ELR (cell line): ENCODE results near the gene KIZ.

Experiments used
- DNase-seq: peaks from one replicate; pipeline ENCODE4 v3.0.0-alpha.2; 2015; ENCODE audit warnings: low read depth

KIZ gene

DNA sequence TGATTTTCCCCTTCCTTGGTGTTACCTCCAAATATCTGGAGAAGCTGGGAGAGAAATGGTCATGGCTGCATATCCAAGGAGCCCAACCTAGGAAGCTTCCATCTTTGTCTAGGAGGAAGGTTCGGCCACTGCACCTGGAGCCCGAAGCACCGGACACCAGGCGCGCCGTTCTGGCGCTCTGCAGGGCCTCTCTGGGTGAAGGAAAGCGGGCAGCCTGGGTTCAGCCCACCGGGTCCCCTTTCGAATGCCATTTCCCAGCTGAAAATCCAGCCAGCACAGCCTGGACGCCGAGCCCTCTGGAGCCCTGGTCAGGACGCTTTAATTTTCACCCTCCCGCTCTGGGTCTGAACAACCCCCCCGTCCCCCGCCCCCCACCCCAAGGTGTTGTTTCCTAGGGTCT, 21.0 kb upstream of the KIZ start:
- no peak for DNase-seq

DNA sequence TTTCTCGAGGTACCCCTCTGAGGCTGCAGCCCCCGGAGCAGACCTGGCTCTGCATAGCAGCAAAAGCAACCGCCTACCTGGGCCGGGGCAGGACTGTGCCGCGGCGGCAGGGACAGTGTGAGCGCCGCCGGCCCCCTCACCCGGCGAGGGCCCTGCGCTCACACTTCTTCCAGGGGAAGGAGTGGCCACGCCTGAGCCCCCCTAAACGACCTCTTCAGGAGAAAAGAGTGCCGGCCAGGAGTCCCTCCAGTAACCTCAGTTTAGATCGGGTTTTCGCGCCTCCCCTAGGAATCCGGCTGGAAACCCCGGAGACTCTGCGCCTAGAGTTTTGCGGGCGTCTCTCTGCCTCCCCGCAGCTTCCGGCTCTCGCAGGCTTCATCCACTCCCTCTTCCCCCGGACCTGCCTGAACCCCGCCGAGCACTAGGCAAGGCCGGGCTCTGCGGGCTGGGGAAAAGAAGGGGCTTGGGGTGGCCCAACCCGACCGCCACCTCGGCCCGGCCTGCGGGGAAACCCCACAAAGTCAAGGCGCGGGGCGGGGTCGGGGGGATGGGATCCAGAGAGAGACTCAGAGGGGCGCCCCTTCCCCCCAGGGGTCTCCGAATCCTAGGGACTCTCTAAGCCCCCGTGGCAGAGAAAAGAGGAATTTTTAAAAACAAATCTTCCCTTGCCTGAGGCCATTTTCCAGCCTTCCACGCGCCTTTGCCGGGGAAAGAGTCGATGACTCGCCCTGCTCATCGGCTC, 20.3 kb upstream of the KIZ start:
- DNase-seq: peak; percentile 26

DNA sequence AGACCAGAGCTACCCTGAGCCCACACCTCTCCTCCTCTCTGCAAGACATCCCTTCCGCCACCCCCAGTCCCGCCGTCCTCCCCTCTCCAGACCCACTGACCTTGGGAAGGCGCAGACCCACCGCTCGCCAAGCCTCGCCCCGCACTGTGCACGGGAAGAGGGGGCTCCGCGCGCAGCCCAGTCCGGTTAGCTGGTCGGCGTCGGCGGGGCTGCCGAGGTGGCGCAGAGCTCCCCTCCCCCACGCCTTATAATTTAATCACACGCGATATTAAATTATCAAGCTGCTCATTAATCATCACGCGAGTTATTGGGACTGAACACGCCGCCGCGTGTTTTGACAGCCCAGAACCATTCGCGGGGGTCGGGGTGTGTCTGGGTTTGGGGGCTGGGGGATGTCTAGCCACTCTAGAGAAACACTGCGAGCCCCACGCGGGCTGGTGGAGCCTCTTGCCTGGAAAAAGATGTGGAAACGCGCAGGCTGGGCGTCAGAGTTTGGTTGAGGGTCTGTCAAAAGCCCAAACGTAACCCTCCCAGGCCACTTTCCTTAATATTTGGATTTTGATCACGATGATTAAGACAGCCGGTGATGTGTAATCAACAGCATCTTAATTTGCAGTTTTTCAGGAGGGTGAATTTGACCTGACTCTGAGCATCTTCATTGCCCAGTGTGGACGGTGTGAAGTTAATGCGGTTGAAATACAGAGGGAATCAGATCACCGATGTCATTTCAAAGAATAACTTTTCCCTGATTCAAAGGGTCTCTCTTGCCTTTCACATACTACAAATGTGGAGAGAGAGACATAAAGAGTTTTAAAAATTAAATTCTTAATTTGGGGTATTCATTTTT, 19.5 kb upstream of the KIZ start, which contains the start of gene LINC00237:
LINC00237 (minus strand) TSS at position 188 of the 847 bp plus-strand sequence.
- DNase-seq: no peak

DNA sequence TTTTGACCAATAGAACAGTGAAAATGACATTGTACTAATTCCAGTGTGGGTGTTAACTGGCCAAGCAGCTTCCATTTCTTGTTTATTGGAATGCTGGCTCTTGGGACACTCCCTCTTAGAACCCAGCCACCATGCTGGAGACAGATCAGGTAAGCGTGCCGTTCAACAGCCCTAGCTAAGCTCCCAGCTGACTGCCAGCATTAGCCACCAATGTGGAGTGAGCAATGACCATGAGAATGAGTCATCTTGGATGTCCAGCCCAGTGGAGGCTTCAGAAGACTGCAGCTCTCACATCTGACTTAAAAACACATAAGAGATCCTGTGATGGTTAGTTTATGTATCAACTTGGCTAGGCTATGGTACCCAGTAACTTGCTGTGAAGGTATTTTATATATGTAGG, 16.7 kb upstream of the KIZ start:
- DNase-seq: peak; percentile 27

DNA sequence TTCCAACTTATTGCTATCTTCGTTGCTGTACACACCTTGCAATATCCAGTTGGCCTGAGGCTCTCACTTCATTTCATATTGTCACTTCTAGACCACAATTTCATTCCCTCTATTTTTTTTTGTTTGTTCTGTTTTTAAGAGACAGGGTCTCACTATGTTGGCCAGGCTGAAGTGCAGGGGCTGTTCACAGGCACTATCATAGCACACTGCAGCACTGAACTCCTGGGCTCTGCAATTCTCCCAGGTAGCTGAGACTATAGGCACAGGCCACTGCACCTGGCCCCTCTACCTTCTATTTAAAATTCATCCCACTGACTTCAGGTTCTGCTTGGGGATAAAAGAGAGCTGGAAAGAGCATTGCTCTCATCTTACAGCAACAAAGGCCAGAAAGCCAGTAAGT, 15.1 kb upstream of the KIZ start:
- DNase-seq: no peak

DNA sequence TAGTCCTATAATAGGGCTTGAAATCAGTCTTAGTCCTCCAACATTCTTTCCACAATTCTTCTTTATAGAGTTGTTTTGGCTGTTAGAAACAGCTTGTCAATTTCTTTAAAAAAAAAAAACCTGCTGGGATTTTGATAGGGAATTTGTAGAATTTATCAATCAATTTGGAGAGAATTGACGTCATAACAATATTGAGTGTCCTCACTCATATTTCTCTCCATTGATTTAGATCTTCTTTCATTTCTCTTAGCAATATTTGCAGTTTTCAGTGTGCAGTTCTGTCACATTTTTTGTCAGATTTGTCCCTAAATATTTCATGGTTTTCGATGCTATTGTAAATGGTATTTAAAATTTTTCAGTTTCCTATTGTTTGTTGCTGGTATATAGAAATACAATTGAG, 14.5 kb upstream of the KIZ start:
- no peak for DNase-seq

DNA sequence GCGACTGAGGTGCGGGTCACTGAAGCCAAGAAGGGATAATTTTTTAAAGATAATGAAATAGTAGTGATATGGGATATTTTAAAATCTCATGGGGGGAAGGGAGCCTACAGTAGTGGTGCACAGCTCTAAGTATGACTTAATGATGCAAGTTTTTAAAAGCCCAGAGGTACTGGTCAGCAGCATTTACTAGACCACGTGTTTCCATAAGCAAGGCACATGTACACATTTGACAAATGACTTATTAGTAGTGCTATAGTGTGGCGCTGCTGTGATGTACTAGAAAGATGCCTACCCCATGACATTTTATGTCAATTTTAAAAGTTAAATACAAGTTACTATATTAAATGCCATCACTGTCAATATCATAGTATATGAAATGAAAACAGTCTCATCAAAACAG, 12.2 kb upstream of the KIZ start:
- DNase-seq: no peak

DNA sequence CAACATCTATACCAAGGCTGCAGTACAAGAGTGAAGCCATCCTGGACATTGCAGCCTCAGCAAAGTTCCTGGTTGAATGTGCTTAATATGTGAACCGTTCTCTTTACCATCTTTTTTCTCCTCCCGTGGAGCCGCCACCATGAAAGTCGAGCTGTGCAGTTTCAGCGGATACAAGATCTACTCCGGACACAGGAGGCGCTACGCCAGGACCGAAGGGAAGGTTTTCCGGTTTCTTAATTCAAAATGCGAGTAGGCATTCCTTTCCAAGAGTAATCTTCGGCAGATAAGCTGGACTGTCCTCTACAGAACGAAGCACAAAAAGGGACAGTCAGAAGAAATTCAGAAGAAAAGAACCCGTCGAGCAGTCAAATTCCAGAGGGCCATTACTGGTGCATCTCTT, 11.3 kb upstream of the KIZ start:
- no peak for DNase-seq

DNA sequence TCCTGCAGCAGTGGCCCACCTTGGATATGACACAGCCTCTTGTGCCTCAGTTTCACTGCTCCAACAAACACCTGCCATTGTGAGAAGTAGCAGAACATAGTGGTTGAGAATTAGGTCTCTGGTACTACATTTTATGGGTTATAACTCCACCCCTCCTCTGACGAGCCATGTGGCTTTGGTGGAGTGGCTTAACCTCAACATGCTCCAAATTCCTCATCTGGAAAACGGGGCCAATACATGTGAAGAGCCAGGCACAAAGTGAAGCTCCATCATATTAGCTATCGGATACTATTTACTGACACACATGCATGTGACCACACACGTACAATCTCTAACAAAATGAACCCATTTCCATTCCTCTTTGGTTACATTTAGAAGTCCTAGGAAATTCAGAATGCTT, 8.4 kb upstream of the KIZ start:
- DNase-seq: no peak

DNA sequence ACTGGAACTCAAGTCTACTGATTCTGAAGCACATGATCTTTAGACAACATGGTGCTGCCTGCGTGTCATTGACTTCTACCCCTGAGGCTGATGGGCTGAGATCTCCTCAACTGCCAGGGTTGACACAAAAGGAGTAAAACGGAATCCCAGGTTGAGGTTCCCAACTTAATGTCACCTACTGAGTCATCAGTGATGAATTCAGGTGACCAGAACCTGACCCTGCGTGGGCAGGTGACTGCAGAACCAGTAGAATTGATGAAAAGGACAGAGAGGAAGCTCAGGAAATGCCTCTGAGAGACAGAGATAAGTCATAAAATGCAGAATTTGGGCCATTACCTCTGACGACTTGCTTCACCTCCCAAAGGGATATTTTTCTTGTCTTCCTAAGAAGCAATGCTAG, 7.7 kb upstream of the KIZ start:
- no peak for DNase-seq

DNA sequence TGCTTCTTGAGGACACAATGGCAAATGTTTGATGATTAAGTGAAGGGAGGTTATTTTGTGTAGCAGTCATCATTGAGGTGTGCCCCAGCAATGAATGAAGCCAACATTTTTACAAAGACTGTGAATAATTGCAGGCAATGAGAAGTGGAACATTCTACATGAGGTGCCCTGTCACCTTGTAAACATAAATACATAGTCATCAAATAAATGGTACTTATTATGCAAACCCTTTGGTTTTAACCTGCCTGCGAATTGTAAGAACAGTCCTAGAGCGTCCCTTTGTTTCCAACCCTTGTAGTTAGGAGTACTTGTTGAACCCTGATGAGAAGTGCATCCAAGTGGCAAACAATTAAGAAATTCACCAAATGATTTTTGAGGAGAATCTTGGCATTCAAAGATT, 7.1 kb upstream of the KIZ start:
- DNase-seq: no peak

DNA sequence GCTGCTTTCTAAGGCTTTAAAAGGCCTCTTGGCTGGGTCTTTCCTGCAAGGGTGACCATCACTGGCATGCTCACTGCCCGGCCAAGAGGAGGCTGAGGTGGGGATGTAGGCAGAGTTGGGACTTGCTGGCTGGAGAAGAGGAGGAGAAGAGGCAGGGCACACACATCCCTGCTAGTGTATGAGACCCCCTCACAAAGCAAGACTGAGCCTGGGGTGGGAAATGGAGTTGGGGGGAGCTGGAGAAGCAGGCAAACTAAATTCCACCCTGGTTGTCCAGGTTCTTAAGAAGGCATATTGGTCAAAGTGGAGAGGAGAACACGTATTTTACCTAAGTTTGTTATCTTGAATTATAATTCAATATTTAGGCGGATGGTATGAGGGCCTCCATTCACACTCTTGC, 1.7 kb upstream of the KIZ start:
- no peak for DNase-seq

DNA sequence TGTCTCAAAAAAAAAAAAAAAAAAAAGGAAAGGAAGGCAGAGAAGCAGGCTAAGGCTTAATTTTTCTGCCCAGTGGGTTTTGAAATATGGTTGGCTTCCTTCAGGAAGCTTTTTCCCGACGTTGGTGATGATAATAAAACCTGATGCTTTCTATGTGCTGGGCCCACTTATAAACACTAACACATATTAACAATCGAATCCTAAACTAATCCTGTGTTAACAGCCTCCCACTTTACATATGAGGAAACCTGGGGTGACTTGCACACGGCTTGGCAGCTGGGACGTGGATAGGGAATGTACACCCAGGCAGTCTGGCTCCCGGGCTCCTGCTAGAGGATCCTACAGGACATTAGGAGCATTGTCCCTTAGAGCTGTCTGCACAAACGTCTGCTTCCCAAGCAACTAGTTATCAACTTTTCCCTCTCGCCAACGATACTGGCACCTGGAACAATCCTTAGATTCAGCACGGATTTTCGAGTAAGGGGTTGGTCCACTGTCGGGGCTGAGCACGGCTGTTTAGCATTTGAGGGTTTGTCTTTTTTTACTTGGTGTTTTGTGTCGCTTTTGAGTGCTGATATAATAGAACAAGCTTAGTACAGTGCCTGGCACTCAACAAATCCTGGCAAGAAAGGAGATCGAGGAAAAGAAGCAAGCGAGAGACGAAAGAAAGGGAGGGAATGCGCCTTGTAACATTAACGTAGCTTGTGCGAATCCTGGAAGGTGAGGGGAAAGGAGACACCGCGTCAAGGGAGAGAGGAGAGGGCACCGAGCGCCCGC, 622 bp upstream of the KIZ start:
- DNase-seq: peak; percentile 62

DNA sequence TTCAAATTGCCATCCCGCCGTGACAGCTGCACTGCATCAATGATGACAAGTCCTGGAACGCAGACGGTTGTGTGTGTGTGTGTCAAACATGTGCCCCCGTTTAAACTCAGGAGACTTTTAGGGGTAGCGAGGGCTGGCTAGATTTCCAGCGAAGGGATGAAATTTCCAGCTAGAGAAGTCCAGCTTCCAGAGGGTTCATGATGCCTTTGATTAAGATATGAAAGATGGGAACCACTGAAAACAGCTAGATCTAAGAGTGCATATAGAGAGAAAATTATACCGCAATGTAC, 644 bp downstream of the KIZ start:
- no peak for DNase-seq

DNA sequence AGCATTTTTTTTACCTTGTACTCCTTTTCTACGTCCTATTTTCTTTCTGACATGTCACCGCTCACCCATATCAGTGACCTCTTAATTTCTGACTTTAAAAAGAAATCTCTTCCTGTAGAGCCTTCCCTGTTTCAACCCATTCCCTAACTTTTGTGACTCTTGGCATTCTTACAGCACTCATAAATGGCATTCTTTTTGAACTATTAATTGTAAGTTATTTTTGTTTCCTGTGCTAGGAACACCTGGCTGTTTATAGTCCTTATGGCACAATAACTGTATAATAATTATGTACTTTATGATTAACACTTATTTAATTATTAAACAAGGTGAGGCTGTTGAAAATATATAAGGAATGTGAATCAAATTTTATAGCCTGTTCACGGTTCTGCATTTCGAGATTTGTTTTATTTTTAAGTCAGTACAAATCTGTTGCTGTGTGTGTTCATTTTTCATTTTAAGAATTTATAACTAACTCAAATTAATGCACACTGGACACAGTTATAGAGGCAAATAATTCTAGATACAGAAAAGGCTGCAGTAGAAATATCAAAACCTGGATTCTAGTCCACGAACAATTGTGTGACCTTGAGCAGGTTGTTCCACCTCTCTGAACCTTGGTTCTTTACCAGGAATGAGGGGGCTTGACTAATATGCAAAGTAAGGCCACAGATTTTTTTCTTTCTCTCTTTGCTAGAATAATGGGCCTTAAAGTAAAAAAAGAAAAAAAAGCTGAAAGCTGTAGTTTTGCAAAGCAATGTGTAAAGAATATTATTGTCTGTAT, 1.5 kb downstream of the KIZ start:
- DNase-seq: no peak

DNA sequence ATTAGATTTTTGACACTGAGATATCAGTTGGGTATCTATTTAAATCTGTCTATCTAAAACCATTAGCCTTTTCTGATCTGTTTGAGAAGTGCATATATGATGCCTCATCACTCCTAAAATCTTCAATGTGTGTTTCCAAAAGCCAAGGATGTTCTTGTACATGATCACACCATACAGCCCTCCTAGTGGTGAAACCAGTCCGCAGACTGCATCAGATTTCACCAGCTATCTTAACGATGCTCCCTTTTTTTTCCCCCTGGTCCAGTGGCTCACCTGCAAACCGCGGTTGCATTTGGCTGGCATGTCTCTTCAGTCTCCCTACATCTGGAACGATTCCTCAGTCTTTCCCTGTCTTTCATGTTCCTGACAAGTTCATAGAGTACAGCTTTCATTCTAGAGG, 4.0 kb downstream of the KIZ start:
- DNase-seq: no peak

DNA sequence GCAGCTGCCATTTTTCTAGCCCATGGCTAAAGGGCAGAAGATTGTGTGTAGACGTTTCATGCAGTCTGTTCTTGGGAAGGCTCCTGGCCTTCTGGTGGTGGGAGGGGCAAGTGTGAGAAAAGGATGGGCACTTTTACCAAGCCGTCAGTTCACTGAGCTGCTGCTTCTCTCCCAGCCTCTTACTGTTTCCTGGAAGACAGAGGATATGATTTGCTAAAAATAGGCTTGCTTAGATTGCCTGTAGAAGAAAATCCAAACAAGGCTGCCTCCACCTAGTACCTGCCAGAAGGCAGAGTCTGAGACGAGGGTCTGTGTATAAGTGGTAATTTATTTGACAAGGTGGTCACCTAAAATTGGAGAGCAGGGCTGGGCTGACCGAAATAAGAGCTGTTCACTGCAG, 7.5 kb downstream of the KIZ start:
- no peak for DNase-seq

DNA sequence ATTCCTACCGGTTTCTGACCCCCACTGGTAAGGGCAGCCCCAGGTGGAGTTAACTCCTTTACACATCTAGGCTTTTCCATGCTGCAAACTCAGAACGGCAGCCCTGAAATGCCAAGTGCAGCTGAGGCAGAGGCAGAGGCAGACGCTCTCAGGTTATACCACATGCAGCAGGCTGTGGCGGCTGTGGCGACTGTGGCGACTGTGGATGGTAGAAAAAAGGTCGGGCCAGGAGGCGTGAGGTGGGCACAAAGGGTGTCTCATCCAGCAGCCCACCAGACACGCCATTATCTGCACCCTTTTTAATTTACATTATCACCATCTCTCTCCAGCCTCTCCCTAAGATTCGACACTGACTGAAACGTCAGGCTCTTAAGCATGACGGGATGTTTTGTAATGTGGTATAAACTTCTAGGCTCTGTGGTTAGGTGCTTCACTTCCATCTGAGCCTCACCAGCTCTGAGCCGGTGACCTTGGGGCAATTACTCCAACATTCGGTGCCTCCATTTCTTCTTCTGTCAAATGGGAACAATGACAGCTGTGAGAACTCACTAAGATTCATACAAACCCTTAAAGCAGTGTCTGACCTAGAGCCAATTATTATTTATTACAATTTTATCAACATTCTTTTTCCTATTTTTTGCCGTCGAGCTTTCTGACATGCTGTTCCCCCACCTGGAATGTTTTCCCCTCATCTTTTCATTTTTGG, 8.2 kb downstream of the KIZ start:
- no peak for DNase-seq

DNA sequence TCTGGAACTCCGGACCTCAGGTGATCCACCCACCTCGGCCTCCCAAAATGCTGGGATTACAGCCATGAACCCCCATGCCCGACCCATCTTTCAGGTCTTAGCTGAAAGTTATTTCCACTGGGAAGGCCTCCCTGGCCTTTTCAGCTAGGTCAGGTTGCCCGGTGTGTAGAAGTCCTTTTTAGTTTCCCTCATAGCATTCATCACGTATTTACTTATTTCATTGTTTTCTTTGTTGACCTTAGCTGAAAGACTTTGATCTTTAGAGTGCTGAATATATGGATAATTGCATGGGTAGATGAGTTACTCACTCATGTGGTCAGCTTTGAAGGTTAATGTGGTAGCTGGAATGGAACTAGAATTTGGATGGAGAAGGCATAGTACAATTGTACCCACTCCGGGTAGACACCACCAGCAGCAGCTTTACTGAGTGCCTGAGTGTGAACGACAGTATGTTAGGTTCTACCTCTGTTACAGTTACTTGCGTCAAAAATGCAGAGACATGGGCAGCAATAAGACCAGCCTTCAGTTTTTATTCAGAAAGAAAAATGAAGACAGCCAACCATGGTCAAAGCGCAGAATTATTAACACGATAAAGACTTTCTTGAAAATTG, 9.1 kb downstream of the KIZ start:
- no peak for DNase-seq

DNA sequence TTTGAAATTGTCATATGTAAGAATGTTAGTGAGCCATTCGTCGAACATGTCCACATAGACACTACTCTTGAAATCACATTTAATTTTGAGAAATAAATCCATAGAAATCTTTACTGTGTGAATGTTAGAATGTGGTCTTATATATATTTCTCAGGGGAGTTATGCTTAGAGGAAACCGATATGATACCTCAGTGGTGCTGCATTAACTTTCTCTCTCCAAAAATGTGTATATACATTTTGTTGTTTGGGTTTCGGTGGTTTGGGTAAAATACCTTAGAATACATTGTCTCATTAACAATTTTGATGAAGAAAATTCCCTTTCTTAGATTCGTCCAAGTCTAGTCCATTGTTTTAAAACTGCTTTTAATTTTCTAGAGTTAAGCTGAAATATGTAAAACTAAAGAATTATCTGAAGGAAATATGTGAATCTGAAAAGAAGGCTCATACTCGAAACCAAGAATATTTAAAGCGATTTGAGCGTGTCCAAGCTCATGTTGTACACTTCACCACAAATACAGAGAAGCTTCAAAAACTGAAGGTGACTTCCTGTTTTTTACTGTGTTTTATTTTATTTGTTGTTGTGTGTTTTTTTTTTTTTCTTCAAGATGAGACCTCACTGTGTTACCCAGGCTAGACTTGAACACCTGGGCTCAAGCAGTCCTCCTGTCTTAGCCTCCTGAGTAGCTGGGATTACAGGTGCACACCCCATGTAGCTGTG, 10.3 kb downstream of the KIZ start:
- DNase-seq: no peak

DNA sequence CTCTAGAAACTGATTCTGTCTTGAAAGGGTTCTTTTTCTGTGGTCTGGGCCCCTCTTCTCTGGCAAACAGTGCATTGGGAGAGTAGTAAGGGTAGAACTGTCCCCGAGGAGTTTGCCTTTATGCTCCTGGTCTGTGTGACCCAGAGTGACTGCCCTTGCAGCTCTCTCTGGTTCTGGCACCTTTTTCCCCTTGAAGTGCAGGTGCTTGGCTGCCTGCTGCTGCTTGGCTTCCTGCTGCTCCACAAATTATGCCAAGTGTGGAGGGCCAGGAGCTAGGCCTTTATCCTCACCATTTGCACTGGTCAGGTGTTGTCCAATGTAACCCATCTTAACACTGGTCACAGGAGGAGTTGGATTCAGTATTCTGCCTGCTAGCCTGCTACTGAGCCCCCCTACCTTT, 11.2 kb downstream of the KIZ start:
- DNase-seq: no peak
